Left ventricle myocardium inferior (tissue), 1 donor: ENCODE data around the gene P2RX7. TPM values are rescaled to one million over a fixed set of nuclear protein-coding genes. Genes with fewer than 3 reads are reported as not detected.
"Not testable (repeated sequence)": the region's sequence is repeated elsewhere in the genome, so short reads cannot be mapped to it uniquely, and the experiment has no call there.

Source experiments
- DNase-seq: peaks from one replicate; pipeline ENCODE4 v3.0.0-alpha.2; 2020
- H3K27ac ChIP-seq: fragments of 200-600 bp; replicated peaks from 2 replicates; pipeline ENCODE4 v1.8.0; 2021
- H3K27me3 ChIP-seq: fragments of 200-600 bp; 2 replicates; pipeline ENCODE4 v1.8.0; 2021; ENCODE audit warnings: low read depth
- H3K36me3 ChIP-seq: fragments of 200-600 bp; 2 replicates; pipeline ENCODE4 v1.8.0; 2021
- H3K4me1 ChIP-seq: fragments of 200-600 bp; 2 replicates; pipeline ENCODE4 v1.8.0; 2021
- H3K4me3 ChIP-seq: fragments of 200-600 bp; 2 replicates; pipeline ENCODE4 v1.8.0; 2021; ENCODE audit warnings: mild to moderate bottlenecking, moderate library complexity
- H3K9me3 ChIP-seq: fragments of 200-600 bp; replicated peaks from 2 replicates; pipeline ENCODE4 v1.8.0; 2021
- CTCF ChIP-seq: fragments of 200-600 bp; IDR thresholded peaks from 2 replicates; pipeline ENCODE4 v1.8.0; 2021; ENCODE audit warnings: antibody characterized with exemption, mild to moderate bottlenecking, borderline replicate concordance
- intact Hi-C: fragments of 100-400 bp; cut with micrococcal nuclease; formaldehyde crosslinking; loops from one replicate; pipeline ENCODE4 v1.11.0; 2022
- total RNA-seq: library from RNA; stranded (reverse); fragmentation: NEBNext Ultra II Directional; extraction: Animal tissue kit (Norgen Biotek cat#: 25700); gene quantifications from one replicate; pipeline ENCODE4 v1.2.1, GENCODE V29; 2021
- donor health status: DM: no; HTN: yes; CAD: no; lungs with severe emphysema.

P2RX7 gene
- total RNA-seq, 1 donor from 2014 or later = 1.6 TPM

GRCh38 chr12:121156365-121156764 is 23.7 kb downstream of the P2RX7 start:
- H3K27ac ChIP-seq = no peak overlapping the region
- peaks cover 9% of the 10 kb centered on the region for H3K9me3 ChIP-seq
- no peaks in the 10 kb centered on the region for H3K27me3 ChIP-seq
- H3K4me1 ChIP-seq = no peaks in the 10 kb centered on the region
- no peak overlapping the region for H3K4me3 ChIP-seq
- intact Hi-C loops = no loop called here
- no peak for TF ChIP-seq CTCF
- no peak for DNase-seq
- peaks cover 6% of the 10 kb centered on the region for H3K36me3 ChIP-seq

GRCh38 chr12:121158085-121158484 is 25.4 kb downstream of the P2RX7 start:
- Histone ChIP-seq H3K4me3 (no peak overlapping the region), H3K27me3 (no peaks in the 10 kb centered on the region), H3K36me3 (peaks cover 13% of the 10 kb centered on the region), H3K27ac (no peak overlapping the region), H3K4me1 (no peaks in the 10 kb centered on the region), H3K9me3 (peaks cover 9% of the 10 kb centered on the region)
- TF ChIP-seq CTCF = no peak
- intact Hi-C loops = no loop called here
- DNase-seq = no peak

- intact Hi-C loops, DNase-seq, H3K27ac ChIP-seq, H3K4me1 ChIP-seq, H3K4me3 ChIP-seq, H3K9me3 ChIP-seq, H3K27me3 ChIP-seq: not testable (repeated sequence)
- H3K36me3 ChIP-seq = peaks cover 17% of the 10 kb centered on the region
Observed at GRCh38 chr12:121158728-121159351, 26.2 kb downstream of the P2RX7 start.

- no peak for DNase-seq
- H3K27ac ChIP-seq = no peak overlapping the region
- H3K4me1 ChIP-seq = no peaks in the 10 kb centered on the region
- peaks cover 9% of the 10 kb centered on the region for H3K9me3 ChIP-seq
- no peak for TF ChIP-seq CTCF
- intact Hi-C loops = no loop called here
- peaks cover 22% of the 10 kb centered on the region for H3K36me3 ChIP-seq
- no peaks in the 10 kb centered on the region for H3K27me3 ChIP-seq
- no peak overlapping the region for H3K4me3 ChIP-seq
Observed at GRCh38 chr12:121159467-121160307, 27.0 kb downstream of the P2RX7 start.

GRCh38 chr12:121162384-121162783 is 29.7 kb downstream of the P2RX7 start:
- DNase-seq = no peak
- Histone ChIP-seq H3K4me3 (no peak overlapping the region), H3K27me3 (no peaks in the 10 kb centered on the region), H3K4me1 (no peaks in the 10 kb centered on the region), H3K27ac (no peak overlapping the region), H3K36me3 (peaks cover 25% of the 10 kb centered on the region), H3K9me3 (peaks cover 9% of the 10 kb centered on the region)
- no peak for TF ChIP-seq CTCF
- intact Hi-C loops = no loop called here

- intact Hi-C loops = no loop called here
- DNase-seq = no peak
- Histone ChIP-seq H3K27me3 (no peaks in the 10 kb centered on the region), H3K36me3 (peaks cover 23% of the 10 kb centered on the region), H3K4me1 (no peaks in the 10 kb centered on the region), H3K9me3 (peaks cover 6% of the 10 kb centered on the region), H3K4me3 (no peak overlapping the region), H3K27ac (no peak overlapping the region)
- TF ChIP-seq CTCF = no peak
Observed at GRCh38 chr12:121162985-121163384, 30.3 kb downstream of the P2RX7 start.

- H3K9me3 ChIP-seq, H3K4me3 ChIP-seq, H3K27me3 ChIP-seq, H3K27ac ChIP-seq, intact Hi-C loops, H3K4me1 ChIP-seq, DNase-seq: not testable (repeated sequence)
- H3K36me3 ChIP-seq = peaks cover 19% of the 10 kb centered on the region
Observed at GRCh38 chr12:121164839-121165238, 32.2 kb downstream of the P2RX7 start.
